Dendritic cell treated with granulocyte-macrophage colony-stimulating factor and Interleukin-4, amounts not matched to agents 40 ng/mL and 50 ng/mL, for 4 days (primary cell): ENCODE measurements around the gene PERM1.
A peak's percentile ranks its signal among the peaks of the same experiment; 100 is the strongest.

Source experiments
- H3K27ac Mint-ChIP-seq: one replicate; pipeline ENCODE4 v1.8.0; 2022; ENCODE audit warnings: mild to moderate bottlenecking, mixed read lengths
- H3K27me3 Mint-ChIP-seq: one replicate; pipeline ENCODE4 v1.8.0; 2022; ENCODE audit warnings: mild to moderate bottlenecking, mixed read lengths
- H3K36me3 Mint-ChIP-seq: one replicate; pipeline ENCODE4 v1.8.0; 2022; ENCODE audit warnings: low read depth, mixed read lengths
- H3K4me1 Mint-ChIP-seq: one replicate; pipeline ENCODE4 v1.8.0; 2022; ENCODE audit warnings: low read depth, mixed read lengths
- H3K4me3 Mint-ChIP-seq: one replicate; pipeline ENCODE4 v1.8.0; 2022; ENCODE audit warnings: mild to moderate bottlenecking, moderate library complexity, mixed read lengths
- H3K9me3 Mint-ChIP-seq: one replicate; pipeline ENCODE4 v1.8.0; 2022; ENCODE audit warnings: mixed read lengths
- intact Hi-C: fragments of 100-400 bp; cut with micrococcal nuclease; formaldehyde crosslinking; loops from one replicate; pipeline ENCODE4 v1.15.0; 2022

The PERM1 gene

GRCh38 chr1:941588-942383, 40.1 kb downstream of the PERM1 start:
- Mint-ChIP-seq H3K4me3 (peak overlapping the region; percentile 56), H3K4me1 (peaks cover 16% of the 10 kb centered on the region), H3K36me3 (peaks cover 35% of the 10 kb centered on the region), H3K27me3 (peaks cover 64% of the 10 kb centered on the region), H3K27ac (no peak overlapping the region), H3K9me3 (no peaks in the 10 kb centered on the region)
- intact Hi-C loops = no loop called here

GRCh38 chr1:941015-941587, 40.8 kb downstream of the PERM1 start:
- no peaks in the 10 kb centered on the region for H3K9me3 Mint-ChIP-seq
- peaks cover 29% of the 10 kb centered on the region for H3K36me3 Mint-ChIP-seq
- peaks cover 16% of the 10 kb centered on the region for H3K4me1 Mint-ChIP-seq
- H3K27me3 Mint-ChIP-seq = peaks cover 70% of the 10 kb centered on the region
- intact Hi-C loops = no loop called here
- H3K27ac Mint-ChIP-seq = no peak overlapping the region
- H3K4me3 Mint-ChIP-seq = peak overlapping the region; percentile 56

GRCh38 chr1:940107-941014, 41.5 kb downstream of the PERM1 start:
- Mint-ChIP-seq H3K4me1 (peaks cover 16% of the 10 kb centered on the region), H3K9me3 (no peaks in the 10 kb centered on the region), H3K4me3 (no peak overlapping the region), H3K27me3 (peaks cover 76% of the 10 kb centered on the region), H3K27ac (no peak overlapping the region), H3K36me3 (peaks cover 21% of the 10 kb centered on the region)
- intact Hi-C loops = no loop called here

- peaks cover 16% of the 10 kb centered on the region for H3K4me1 Mint-ChIP-seq
- no peak overlapping the region for H3K4me3 Mint-ChIP-seq
- peaks cover 83% of the 10 kb centered on the region for H3K27me3 Mint-ChIP-seq
- H3K9me3 Mint-ChIP-seq = no peaks in the 10 kb centered on the region
- H3K36me3 Mint-ChIP-seq = peaks cover 14% of the 10 kb centered on the region
- H3K27ac Mint-ChIP-seq = no peak overlapping the region
- intact Hi-C loops = no loop called here
Observed at GRCh38 chr1:939511-940106, 42.3 kb downstream of the PERM1 start.

- Mint-ChIP-seq H3K27me3 (peaks cover 77% of the 10 kb centered on the region), H3K9me3 (no peaks in the 10 kb centered on the region), H3K4me3 (no peak overlapping the region), H3K27ac (no peak overlapping the region), H3K36me3 (peaks cover 7% of the 10 kb centered on the region), H3K4me1 (peaks cover 16% of the 10 kb centered on the region)
- intact Hi-C loops = no loop called here
Observed at GRCh38 chr1:938711-939489, 43.0 kb downstream of the PERM1 start.

- peaks cover 76% of the 10 kb centered on the region for H3K27me3 Mint-ChIP-seq
Observed at GRCh38 chr1:938088-938683, 43.7 kb downstream of the PERM1 start.

GRCh38 chr1:937521-937920, 44.4 kb downstream of the PERM1 start:
- H3K9me3 Mint-ChIP-seq = no peaks in the 10 kb centered on the region
- no peaks in the 10 kb centered on the region for H3K36me3 Mint-ChIP-seq
- no peak overlapping the region for H3K4me3 Mint-ChIP-seq
- H3K27ac Mint-ChIP-seq = no peak overlapping the region
- peaks cover 11% of the 10 kb centered on the region for H3K4me1 Mint-ChIP-seq
- intact Hi-C loops = no loop called here
- peaks cover 77% of the 10 kb centered on the region for H3K27me3 Mint-ChIP-seq

More at GRCh38 chr1:938088-938683, 43.7 kb downstream of the PERM1 start:
- intact Hi-C loops = no loop called here
- Mint-ChIP-seq H3K9me3 (no peaks in the 10 kb centered on the region), H3K4me1 (peaks cover 14% of the 10 kb centered on the region), H3K27ac (no peak overlapping the region), H3K36me3 (no peaks in the 10 kb centered on the region), H3K4me3 (no peak overlapping the region)

- Mint-ChIP-seq H3K27me3 (peaks cover 82% of the 10 kb centered on the region), H3K36me3 (no peaks in the 10 kb centered on the region), H3K9me3 (no peaks in the 10 kb centered on the region), H3K4me1 (peaks cover 11% of the 10 kb centered on the region), H3K27ac (no peak overlapping the region), H3K4me3 (no peak overlapping the region)
- intact Hi-C loops = no loop called here
Observed at GRCh38 chr1:936348-937264, 45.3 kb downstream of the PERM1 start.

- H3K36me3 Mint-ChIP-seq = no peaks in the 10 kb centered on the region
- intact Hi-C loops = no loop called here
- no peaks in the 10 kb centered on the region for H3K9me3 Mint-ChIP-seq
- H3K27me3 Mint-ChIP-seq = peaks cover 80% of the 10 kb centered on the region
- no peak overlapping the region for H3K4me3 Mint-ChIP-seq
- no peak overlapping the region for H3K27ac Mint-ChIP-seq
- H3K4me1 Mint-ChIP-seq = peaks cover 2% of the 10 kb centered on the region
Observed at GRCh38 chr1:935751-936231, 46.1 kb downstream of the PERM1 start.

- Mint-ChIP-seq H3K27me3 (peaks cover 79% of the 10 kb centered on the region), H3K4me3 (no peak overlapping the region), H3K27ac (no peak overlapping the region), H3K9me3 (no peaks in the 10 kb centered on the region), H3K4me1 (no peaks in the 10 kb centered on the region), H3K36me3 (no peaks in the 10 kb centered on the region)
- intact Hi-C loops = no loop called here
Observed at GRCh38 chr1:934991-935750, 46.7 kb downstream of the PERM1 start.

GRCh38 chr1:933603-933940, 48.3 kb downstream of the PERM1 start:
- Mint-ChIP-seq H3K4me3 (no peak overlapping the region), H3K36me3 (no peaks in the 10 kb centered on the region), H3K27me3 (peaks cover 79% of the 10 kb centered on the region), H3K9me3 (no peaks in the 10 kb centered on the region), H3K27ac (no peak overlapping the region), H3K4me1 (no peaks in the 10 kb centered on the region)
- intact Hi-C loops = no loop called here
